BLaER1 (cell line): Measurements from ENCODE around the gene NFE2.

Experiments used
- H3K27ac ChIP-seq: shearing (Covaris generic); formaldehyde crosslinking; 2 replicates; pipeline ENCODE4 v1.8.1; 2022
- H3K27me3 ChIP-seq: shearing (Covaris generic); formaldehyde crosslinking; 2 replicates; pipeline ENCODE4 v1.8.1; 2022
- H3K36me3 ChIP-seq: shearing (Covaris generic); formaldehyde crosslinking; 2 replicates; pipeline ENCODE4 v1.8.1; 2022
- H3K4me1 ChIP-seq: shearing (Covaris generic); formaldehyde crosslinking; 2 replicates; pipeline ENCODE4 v1.8.1; 2022
- H3K4me2 ChIP-seq: shearing (Covaris generic); formaldehyde crosslinking; 2 replicates; pipeline ENCODE4 v1.8.1; 2022
- H3K4me3 ChIP-seq: shearing (Covaris generic); formaldehyde crosslinking; 2 replicates; pipeline ENCODE4 v1.8.1; 2022
- H3K9ac ChIP-seq: shearing (Covaris generic); formaldehyde crosslinking; 2 replicates; pipeline ENCODE4 v1.8.1; 2022
- H3K9me3 ChIP-seq: shearing (Covaris generic); formaldehyde crosslinking; 2 replicates; pipeline ENCODE4 v1.8.1; 2022
- H4K20me1 ChIP-seq: shearing (Covaris generic); formaldehyde crosslinking; 2 replicates; pipeline ENCODE4 v1.8.1; 2022
- Cebpa-rat ChIP-seq: shearing (Covaris generic); IDR thresholded peaks from 2 replicates; pipeline ENCODE4 v1.8.1; 2022

The NFE2 gene

GRCh38 chr12:54300732-54301427, at the start of gene NFE2:
Gene NFE2 (minus strand): TSS chr12:54301015. CDS start chr12:54295248, 5,767 bp downstream.
- Histone ChIP-seq H3K27me3 (no peaks in the 10 kb centered on the region), H3K36me3 (no peaks in the 10 kb centered on the region), H3K4me1 (peaks cover 80% of the 10 kb centered on the region), H3K9me3 (no peaks in the 10 kb centered on the region), H4K20me1 (no peaks in the 10 kb centered on the region), H3K9ac (peak within 1 kb of the TSS; percentile 66), H3K4me2 (peak within 1 kb of the TSS; percentile 95), H3K4me3 (peak within 1 kb of the TSS; percentile 53), H3K27ac (peak within 1 kb of the TSS; percentile 68)
- TF ChIP-seq Cebpa-rat = no peak

- Histone ChIP-seq H3K27ac (no peak overlapping the region), H3K9ac (no peak overlapping the region), H4K20me1 (no peaks in the 10 kb centered on the region), H3K4me1 (peaks cover 16% of the 10 kb centered on the region), H3K27me3 (no peaks in the 10 kb centered on the region), H3K4me3 (no peak overlapping the region), H3K9me3 (no peaks in the 10 kb centered on the region), H3K4me2 (no peak overlapping the region), H3K36me3 (peaks cover 74% of the 10 kb centered on the region)
- TF ChIP-seq Cebpa-rat = no peak
These were observed 48.9 kb upstream of the NFE2 start for GRCh38 chr12:54349679-54350078.

GRCh38 chr12:54349036-54349435, 48.2 kb upstream of the NFE2 start:
- no peak for TF ChIP-seq Cebpa-rat
- Histone ChIP-seq H3K9me3 (no peaks in the 10 kb centered on the region), H3K36me3 (peaks cover 80% of the 10 kb centered on the region), H3K9ac (no peak overlapping the region), H3K4me3 (no peak overlapping the region), H3K27me3 (no peaks in the 10 kb centered on the region), H4K20me1 (no peaks in the 10 kb centered on the region), H3K27ac (no peak overlapping the region), H3K4me1 (peaks cover 16% of the 10 kb centered on the region), H3K4me2 (no peak overlapping the region)

DNA sequence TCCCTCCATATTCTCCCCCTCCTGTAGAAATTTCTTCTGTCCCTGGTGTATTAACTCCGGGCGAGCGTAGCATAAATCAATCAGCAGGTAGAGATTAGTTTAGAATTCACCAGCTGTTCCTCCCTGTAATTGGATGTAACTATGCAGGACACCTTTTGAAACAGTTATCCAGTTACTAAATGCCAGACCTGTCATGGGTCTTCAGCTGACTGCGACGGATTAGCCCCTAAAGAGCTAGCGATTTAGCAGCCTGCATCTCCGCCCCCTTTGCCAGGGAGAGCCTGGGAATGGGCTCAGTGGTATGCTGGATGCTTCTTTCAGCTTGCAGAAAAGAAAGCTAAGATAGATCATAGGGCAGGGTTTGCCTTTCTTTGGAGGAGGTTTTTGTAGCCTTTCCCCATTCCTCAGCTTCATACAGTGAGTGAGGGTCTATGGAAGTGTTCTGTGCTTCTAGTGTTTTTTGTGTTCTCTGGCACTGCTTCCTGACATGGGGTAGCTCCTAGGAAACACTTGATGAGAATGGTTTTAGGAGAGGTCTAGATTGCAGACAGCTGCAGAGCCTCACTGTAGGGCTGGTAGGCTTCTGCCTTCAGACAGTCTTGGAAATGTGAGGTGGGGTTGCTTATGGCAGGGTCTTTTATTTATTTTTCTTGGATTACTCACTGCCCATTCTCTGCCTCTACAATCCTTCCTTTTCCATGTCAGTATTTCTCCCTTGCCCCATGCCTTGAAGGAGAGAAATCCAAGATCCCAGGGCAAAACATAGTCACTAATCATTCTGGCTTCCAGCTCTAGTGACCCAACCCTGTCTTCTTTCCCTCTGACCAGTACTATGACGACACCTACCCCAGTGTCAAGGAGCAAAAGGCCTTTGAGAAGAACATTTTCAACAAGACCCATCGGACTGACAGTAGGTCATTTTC, 40.8 kb upstream of the NFE2 start:
- Histone ChIP-seq H3K27ac (no peak overlapping the region), H3K9me3 (no peaks in the 10 kb centered on the region), H3K9ac (no peak overlapping the region), H3K27me3 (no peaks in the 10 kb centered on the region), H4K20me1 (peaks cover 41% of the 10 kb centered on the region), H3K36me3 (peaks cover 83% of the 10 kb centered on the region), H3K4me1 (peaks cover 1% of the 10 kb centered on the region; the same call in 1 of the 2 replicates), H3K4me3 (no peak overlapping the region), H3K4me2 (no peak overlapping the region)
- no peak for TF ChIP-seq Cebpa-rat

GRCh38 chr12:54340846-54341245, 40.0 kb upstream of the NFE2 start:
- peaks cover 41% of the 10 kb centered on the region for H4K20me1 ChIP-seq
- no peaks in the 10 kb centered on the region for H3K27me3 ChIP-seq
- H3K4me2 ChIP-seq = no peak overlapping the region
- no peak overlapping the region for H3K4me3 ChIP-seq
- H3K9ac ChIP-seq = no peak overlapping the region
- no peak overlapping the region for H3K27ac ChIP-seq
- peaks cover 9% of the 10 kb centered on the region for H3K4me1 ChIP-seq
- TF ChIP-seq Cebpa-rat = no peak
- H3K9me3 ChIP-seq = no peaks in the 10 kb centered on the region
- H3K36me3 ChIP-seq = peaks cover 75% of the 10 kb centered on the region

GRCh38 chr12:54338698-54339296, 38.0 kb upstream of the NFE2 start:
- Histone ChIP-seq H3K4me3 (no peak overlapping the region), H4K20me1 (peaks cover 49% of the 10 kb centered on the region), H3K27me3 (no peaks in the 10 kb centered on the region), H3K4me1 (peaks cover 28% of the 10 kb centered on the region), H3K27ac (no peak overlapping the region), H3K9me3 (no peaks in the 10 kb centered on the region), H3K9ac (no peak overlapping the region), H3K36me3 (peaks cover 56% of the 10 kb centered on the region), H3K4me2 (no peak overlapping the region)
- TF ChIP-seq Cebpa-rat = no peak

- H4K20me1 ChIP-seq = peaks cover 49% of the 10 kb centered on the region
- no peaks in the 10 kb centered on the region for H3K27me3 ChIP-seq
- no peak overlapping the region for H3K4me3 ChIP-seq
- no peak overlapping the region for H3K9ac ChIP-seq
- peaks cover 54% of the 10 kb centered on the region for H3K36me3 ChIP-seq
- H3K9me3 ChIP-seq = no peaks in the 10 kb centered on the region
- H3K27ac ChIP-seq = no peak overlapping the region
- H3K4me2 ChIP-seq = no peak overlapping the region
- no peak for TF ChIP-seq Cebpa-rat
- peaks cover 28% of the 10 kb centered on the region for H3K4me1 ChIP-seq
These were observed 37.2 kb upstream of the NFE2 start for GRCh38 chr12:54337854-54338650.

- H3K4me3 ChIP-seq = no peak overlapping the region
- no peak overlapping the region for H3K4me2 ChIP-seq
- no peaks in the 10 kb centered on the region for H3K27me3 ChIP-seq
- H3K9ac ChIP-seq = no peak overlapping the region
- H4K20me1 ChIP-seq = peaks cover 49% of the 10 kb centered on the region
- no peaks in the 10 kb centered on the region for H3K9me3 ChIP-seq
- peaks cover 47% of the 10 kb centered on the region for H3K36me3 ChIP-seq
- TF ChIP-seq Cebpa-rat = no peak
- peaks cover 28% of the 10 kb centered on the region for H3K4me1 ChIP-seq
- H3K27ac ChIP-seq = no peak overlapping the region
These were observed 36.5 kb upstream of the NFE2 start for GRCh38 chr12:54337280-54337842.

DNA sequence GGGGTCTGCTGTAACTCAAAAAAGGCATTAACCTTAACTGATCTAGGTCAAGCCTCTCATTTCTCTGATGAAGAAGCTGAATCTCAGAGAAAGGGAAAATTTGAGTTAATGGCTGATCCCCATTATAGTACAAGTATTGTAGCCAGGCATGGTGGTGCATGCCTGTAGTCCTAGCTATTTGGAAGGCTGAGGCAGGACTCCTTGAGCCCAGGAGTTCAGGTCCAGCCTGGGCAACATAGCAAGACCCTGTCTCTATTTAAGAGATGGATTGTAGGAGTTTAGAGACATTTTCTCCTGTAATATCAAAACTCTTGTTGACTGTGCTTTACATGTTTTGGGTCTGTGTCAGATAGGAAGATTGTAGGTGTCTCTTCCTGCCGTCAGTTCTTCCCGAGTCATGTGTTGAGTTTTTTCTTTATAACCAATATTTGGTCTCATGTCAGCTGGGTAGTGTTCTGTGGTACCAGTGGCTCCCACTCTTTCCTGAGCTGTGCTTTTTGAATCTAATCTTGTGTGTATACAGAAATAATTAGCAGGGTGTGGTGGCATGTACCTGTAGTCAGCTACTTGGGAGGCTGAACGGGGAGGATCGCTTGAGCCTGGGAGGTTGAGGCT, 32.7 kb upstream of the NFE2 start:
- Histone ChIP-seq H3K4me1 (peaks cover 29% of the 10 kb centered on the region), H3K4me2 (no peak overlapping the region), H3K9me3 (no peaks in the 10 kb centered on the region), H3K36me3 (peaks cover 40% of the 10 kb centered on the region), H3K27ac (no peak overlapping the region), H3K27me3 (no peaks in the 10 kb centered on the region), H3K9ac (no peak overlapping the region), H4K20me1 (peaks cover 35% of the 10 kb centered on the region; the same call in 1 of the 2 replicates), H3K4me3 (no peak overlapping the region)
- TF ChIP-seq Cebpa-rat = no peak
